G401.6 (cell line): ENCODE results near the gene TEK.

Source experiments
- FAIRE-seq: peaks from 2 replicates; lab custom pipeline; 2012; peaks lifted over from hg19 to GRCh38; lab: Jason Lieb, UNC

Gene TEK

GRCh38 chr9:27124151-27124550, 15.1 kb downstream of the TEK start:
- FAIRE-seq = no peak

GRCh38 chr9:27125030-27125429, 16.0 kb downstream of the TEK start:
- FAIRE-seq = no peak

- FAIRE-seq = no peak
Observed at GRCh38 chr9:27125936-27126335, 16.9 kb downstream of the TEK start.

GRCh38 chr9:27126670-27127069, 17.6 kb downstream of the TEK start:
- no peak for FAIRE-seq

- no peak for FAIRE-seq
Observed at GRCh38 chr9:27129221-27129620, 20.2 kb downstream of the TEK start.

GRCh38 chr9:27131731-27132130, 22.7 kb downstream of the TEK start:
- no peak for FAIRE-seq

- no peak for FAIRE-seq
Observed at GRCh38 chr9:27133817-27134216, 24.8 kb downstream of the TEK start.

GRCh38 chr9:27142299-27142930, 33.4 kb downstream of the TEK start:
- FAIRE-seq = no peak

GRCh38 chr9:27145143-27145542, 36.1 kb downstream of the TEK start:
- no peak for FAIRE-seq

- FAIRE-seq = no peak
Observed at GRCh38 chr9:27149651-27150050, 40.6 kb downstream of the TEK start.

- FAIRE-seq = no peak
Observed at GRCh38 chr9:27150746-27151406, 41.9 kb downstream of the TEK start.

- FAIRE-seq = no peak
Observed at GRCh38 chr9:27151693-27152404, 42.8 kb downstream of the TEK start.

- FAIRE-seq = no peak
Observed at GRCh38 chr9:27152405-27152718, 43.3 kb downstream of the TEK start.

GRCh38 chr9:27154908-27155307, 45.9 kb downstream of the TEK start:
- no peak for FAIRE-seq

- FAIRE-seq = no peak
Observed at GRCh38 chr9:27157097-27157496, 48.1 kb downstream of the TEK start.

GRCh38 chr9:27157736-27158135, 48.7 kb downstream of the TEK start:
- FAIRE-seq = no peak

- FAIRE-seq = no peak
Observed at GRCh38 chr9:27160636-27161035, 51.6 kb downstream of the TEK start.

GRCh38 chr9:27162045-27162444, 53.0 kb downstream of the TEK start:
- no peak for FAIRE-seq

GRCh38 chr9:27165068-27165467, 56.0 kb downstream of the TEK start:
- FAIRE-seq = no peak

- no peak for FAIRE-seq
Observed at GRCh38 chr9:27165670-27166069, 56.6 kb downstream of the TEK start.

GRCh38 chr9:27168496-27168895, 59.5 kb downstream of the TEK start:
- no peak for FAIRE-seq

- no peak for FAIRE-seq
Observed at GRCh38 chr9:27168951-27169350, 59.9 kb downstream of the TEK start.

- FAIRE-seq = no peak
Observed at GRCh38 chr9:27176971-27177370, 67.9 kb downstream of the TEK start.
